GM19025 (cell line): ENCODE results near the gene S100A1.
"Not testable (repeated sequence)": the region's sequence is repeated elsewhere in the genome, so short reads cannot be mapped to it uniquely, and the experiment has no call there.

ENCODE experiments used
- ATAC-seq: cut with Tn5 transposase; IDR thresholded peaks from one replicate; pipeline ENCODE4 v1.9.1; 2021; ENCODE audit warnings: mild to moderate bottlenecking, low read depth, moderate library complexity; ENCODE audit not compliant: unreplicated experiment

Gene S100A1

DNA sequence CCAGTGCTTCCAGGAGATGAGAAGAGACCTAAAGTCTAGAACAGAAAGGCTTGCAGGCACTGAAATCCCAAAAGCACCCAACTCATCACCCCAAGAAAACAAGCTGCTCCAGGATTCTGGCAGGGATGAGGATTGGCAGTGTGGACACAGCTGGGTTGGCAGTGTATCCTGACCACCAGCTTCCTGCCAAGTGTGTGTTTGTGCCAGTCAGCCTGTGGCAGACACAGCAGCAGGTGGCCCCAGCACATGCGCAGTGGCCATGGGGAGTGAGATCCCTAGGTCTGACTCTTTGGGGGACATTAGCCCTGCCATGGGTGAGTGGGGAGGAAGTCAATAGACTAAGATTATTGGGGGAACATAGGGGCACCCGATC is 21.6 kb downstream of the S100A1 start:
- no peak for ATAC-seq

DNA sequence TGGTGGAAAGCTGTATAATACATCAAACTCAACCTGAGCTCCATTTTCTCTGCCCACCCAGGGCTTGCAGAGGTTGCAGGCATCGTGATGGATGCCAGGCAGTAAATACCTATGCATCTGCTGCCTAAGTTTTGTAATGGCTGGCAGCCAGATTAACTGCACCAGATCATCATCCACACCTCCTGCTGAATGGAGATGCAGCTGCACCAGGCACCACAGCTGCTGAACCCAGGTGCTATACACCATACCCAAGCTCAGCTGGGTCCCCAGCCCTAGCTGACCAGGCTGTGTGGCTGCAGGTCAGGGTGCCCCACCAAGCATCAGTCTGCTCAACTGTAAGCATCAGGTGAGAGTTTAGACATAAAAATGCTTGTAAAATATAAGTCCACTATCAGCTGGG is 23.5 kb downstream of the S100A1 start:
- no peak for ATAC-seq

DNA sequence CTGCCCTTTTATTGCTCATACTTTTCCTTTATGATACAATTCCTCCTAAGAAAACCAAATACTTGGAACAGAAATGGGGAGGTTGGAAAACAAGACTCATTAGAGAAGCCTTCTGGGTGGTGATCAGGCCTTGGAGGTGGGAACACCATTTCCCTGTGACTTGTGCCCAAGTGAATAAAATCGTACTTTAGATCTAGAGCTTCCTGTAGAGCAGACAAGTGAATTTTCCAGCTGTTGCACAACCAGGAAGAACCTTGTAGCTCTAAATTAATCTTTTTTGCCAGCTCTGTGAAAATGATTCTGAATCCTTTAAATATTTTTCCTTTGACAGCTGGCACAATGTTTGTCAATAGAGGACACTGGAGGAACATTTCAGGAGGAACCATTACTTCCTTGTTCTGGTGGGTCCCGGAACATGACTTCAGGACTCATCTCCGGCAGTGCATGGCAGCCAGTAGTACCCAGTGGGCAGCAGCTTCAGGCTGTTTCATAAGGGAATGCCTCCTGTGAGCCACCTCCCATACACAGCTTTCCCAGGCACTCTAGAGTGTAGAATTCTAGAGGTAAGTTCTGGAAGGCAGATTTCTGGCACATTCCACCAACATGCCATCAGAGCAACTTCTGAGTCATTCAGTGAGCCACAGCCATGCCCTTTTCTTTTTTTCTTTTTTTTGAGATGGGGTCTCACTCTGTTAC is 24.7 kb downstream of the S100A1 start:
- ATAC-seq = no peak

DNA sequence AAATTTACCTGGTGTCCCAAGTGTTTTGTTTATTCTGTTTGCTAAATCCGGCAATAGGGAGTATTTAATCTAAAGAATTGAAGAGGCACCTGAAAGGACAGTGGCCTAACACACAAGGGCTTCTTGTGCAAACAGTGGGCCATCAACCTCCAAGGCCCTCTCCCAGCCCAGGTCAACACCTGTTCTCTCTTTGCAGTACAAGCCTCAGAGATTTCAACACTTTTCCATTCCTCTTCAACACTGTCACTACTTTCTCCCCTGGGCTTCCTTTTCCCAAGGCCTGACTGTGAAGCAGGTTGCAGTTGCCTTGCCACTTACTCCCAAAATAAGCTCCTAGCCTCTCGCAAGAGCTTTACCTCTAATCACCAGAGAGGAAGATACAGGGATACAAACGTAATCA is 27.1 kb downstream of the S100A1 start:
- no peak for ATAC-seq

DNA sequence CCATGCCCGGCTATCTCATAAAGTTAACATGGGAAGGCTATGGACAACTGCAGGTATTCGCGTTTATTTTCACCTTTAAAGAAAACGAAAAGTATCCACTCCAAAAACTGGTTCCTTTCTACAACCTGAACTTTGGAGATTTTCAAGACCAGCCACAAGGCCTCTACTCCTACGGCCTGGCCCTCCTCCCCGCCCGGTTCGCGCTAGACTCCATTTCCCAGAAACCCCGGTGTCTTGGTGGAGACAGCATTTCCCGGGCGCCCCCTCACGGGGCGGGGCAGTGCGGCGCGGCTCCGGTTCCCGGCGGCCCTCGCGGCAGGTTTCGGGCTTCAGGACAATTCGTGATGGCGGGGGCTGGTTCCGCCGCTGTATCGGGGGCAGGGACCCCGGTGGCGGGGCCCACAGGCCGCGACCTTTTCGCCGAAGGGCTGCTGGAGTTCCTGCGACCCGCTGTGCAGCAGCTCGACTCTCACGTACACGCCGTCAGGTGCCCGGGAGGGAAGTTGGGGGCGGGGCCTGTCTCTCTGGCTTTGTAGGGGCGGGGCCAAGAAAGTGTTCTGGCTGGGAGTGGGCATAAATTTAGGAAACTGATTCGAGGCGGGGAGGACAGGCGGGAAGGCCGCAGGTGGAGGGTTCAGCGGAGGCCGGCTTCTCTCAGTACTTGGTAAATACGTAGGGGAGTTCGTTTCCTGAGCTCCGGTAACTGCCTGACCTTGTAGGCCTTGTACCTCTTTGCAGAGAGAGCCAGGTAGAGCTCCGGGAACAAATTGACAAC is 30.4 kb downstream of the S100A1 start, which contains the start of gene SNAPIN:
TSS of gene SNAPIN (plus strand) at position 304 of the 775 bp plus-strand sequence. CDS start at position 345, 41 bp downstream.
- ATAC-seq = peak; percentile 90

DNA sequence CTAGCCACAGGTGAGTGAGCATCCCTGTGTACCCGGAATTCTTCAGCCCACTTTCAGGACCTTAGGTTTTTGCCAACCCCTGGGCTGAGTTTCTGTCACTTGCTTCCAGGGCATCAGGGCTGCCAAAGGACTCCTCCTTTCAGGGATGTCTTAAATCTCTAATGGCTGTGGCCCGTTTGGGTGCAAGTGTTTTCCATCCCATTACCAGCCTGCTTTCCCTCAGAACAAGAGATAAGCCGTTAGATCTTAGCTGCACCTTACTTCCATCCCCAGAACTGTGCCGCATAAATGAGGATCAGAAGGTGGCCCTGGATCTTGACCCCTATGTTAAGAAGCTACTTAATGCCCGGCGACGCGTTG is 30.9 kb downstream of the S100A1 start:
- no peak for ATAC-seq

DNA sequence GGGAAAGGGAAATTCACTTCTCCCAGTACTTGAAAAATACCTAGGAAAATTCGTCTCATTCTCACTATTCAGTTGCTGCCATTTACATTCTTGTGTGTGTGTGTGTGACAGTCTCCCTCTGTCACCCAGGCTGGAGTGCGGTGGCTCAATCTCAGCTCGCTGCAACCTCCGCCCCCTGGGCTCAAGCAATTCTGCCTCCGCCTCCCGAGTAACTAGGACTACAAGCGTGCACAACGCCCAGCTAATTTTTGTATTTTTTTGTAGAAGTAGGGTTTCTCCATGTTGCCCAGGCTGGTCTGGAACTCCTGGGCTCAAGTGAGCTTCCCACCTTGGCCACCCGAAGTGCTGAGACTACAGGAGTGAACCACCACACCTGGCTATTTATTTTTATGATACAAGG is 31.4 kb downstream of the S100A1 start:
- no peak for ATAC-seq

DNA sequence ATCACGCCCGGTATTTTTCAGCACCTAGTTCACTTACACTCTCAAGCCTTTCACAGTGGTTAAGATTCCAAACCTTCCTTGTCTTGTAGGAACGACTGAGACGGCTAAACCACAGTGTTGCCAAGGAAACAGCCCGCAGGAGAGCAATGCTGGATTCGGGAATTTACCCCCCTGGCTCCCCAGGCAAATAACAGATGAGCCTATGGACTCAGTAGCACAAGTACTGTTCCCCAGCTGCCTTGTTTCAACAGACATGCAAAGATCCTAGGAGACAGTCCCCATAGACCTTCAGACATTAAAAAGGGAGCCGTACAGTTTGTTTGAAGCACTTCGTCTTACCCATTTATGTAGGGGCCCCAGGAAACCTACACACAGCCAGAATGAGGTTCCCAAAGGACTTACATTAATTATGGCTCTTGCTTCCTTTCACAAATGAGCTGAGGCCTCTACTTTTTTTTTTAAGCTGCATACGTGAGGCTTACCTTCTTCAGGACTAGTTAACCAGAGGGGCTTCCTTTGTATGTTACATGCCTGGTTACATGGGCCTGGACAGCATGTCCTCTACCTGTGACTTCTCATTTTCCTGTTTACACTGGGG is 33.0 kb downstream of the S100A1 start:
- ATAC-seq = no peak

DNA sequence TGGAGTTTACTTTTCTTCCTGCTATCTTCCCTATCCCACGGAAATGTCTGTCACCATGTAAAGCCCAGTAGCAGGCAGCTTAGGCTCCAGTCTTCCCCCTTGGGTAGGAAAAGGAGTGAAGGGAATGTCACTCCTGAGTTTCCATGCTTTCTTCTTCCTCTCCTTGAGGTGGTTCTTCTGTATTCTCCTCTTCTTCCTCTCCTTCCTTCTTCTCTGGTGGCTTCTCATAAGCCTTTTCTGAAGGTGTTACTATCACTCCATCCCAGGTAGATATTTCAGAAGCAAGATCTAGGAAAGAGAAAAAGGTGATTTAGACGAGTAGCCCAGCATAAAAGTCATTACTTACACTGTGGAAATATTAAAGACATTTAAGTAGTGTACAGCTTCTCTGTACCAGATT is 34.0 kb downstream of the S100A1 start:
- no peak for ATAC-seq

DNA sequence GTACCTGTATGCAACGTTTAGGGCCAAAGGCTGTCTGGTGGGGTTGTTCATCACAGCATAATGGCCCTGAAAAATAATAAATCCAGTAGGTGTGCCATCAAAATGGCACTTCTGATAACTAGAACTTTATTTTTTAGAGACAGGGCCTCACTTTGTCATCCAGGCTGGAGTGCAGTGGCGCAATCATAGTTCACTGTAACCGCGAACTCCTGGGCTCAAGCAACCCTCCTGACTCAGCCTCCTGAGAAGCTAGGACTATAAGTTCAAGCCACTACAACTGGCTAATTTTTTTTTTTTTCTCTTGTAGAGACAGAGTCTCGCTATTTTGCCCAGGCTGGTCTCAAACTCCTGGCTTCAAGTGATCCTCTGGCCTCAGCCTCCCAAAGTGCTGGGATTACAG is 35.0 kb downstream of the S100A1 start:
- no peak for ATAC-seq

DNA sequence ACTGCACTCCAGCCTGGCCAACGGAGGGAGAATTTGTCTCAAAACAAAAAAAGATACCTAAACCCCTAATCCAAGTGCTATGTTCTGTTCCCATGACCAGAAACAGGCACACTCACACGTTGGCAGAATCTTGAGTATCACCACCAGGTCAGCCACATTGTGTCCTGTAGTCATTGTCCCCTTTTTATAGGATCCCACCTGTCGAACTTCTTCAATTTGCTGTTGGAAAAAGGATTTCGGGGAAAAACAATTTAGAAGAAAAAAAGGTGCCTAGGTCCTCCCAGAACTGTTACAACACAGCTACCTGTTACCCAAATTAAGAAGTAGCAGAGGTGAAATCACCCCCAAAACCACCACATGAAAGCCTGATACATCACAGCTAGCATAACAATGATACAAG is 39.2 kb downstream of the S100A1 start:
- no peak for ATAC-seq

DNA sequence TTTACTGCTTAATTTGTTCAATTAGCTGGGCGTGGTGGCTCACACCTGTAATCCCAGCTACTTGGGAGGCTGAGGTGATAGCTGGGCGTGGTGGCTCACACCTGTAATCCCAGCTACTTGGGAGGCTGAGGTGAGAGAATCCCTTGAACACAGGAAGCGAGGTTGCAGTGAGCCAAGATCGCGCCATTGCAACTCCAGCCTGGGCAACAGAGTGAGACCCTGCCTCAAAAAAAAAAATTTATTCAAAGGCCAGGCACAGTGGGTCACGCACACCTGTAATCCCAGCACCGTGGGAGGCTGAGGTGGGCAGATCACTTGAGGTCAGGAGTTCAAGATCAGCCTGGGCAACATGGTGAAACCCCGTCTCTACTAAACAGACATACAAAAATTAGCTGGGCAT is 40.4 kb downstream of the S100A1 start:
- not testable (repeated sequence) for ATAC-seq

DNA sequence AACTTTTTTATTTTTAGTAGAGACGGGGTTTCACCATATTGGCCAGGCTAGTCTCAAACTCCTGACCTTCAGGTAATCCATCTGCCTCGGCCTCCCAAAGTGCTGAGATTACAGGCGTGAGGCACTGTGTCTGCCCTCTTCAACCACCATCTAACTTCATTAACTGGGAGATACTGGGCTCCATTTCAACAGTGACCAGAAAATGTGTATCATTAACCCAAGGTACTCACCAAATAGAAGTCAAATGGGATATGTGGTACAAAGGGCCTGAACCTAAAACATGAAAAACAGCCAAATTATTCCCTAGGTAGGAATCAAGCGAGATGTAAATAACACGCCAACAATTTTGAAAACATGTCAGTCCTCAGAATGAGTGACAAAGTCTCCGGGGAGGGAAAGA is 41.4 kb downstream of the S100A1 start:
- ATAC-seq = no peak

DNA sequence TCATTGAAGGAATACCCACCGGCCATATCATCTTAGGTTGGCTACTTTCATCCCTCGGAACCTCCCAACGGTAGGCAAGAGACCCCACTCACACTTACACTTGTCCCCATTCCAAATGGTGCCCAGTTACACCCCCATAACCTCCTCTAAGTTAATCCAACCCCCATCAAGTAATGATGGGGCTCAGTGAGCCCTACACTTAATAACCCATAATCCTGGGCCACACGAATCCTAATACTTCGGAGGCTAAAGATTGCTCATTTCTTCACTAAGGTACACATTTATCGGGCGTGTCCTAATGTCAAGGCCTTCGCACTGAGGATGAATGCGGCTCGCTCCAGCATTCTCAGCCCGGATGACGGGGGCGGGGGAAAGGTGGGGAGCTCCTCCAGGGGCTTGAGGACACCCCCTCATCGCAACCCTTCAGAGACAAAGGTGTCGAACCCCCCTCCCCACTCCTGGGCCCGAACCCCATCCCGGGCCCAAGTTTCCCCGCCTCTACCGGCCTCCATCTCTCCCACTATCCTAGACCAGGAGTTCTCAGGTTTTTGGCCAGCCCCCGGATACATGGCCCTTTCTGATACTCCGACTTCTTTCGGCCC is 42.1 kb downstream of the S100A1 start:
- no peak for ATAC-seq

DNA sequence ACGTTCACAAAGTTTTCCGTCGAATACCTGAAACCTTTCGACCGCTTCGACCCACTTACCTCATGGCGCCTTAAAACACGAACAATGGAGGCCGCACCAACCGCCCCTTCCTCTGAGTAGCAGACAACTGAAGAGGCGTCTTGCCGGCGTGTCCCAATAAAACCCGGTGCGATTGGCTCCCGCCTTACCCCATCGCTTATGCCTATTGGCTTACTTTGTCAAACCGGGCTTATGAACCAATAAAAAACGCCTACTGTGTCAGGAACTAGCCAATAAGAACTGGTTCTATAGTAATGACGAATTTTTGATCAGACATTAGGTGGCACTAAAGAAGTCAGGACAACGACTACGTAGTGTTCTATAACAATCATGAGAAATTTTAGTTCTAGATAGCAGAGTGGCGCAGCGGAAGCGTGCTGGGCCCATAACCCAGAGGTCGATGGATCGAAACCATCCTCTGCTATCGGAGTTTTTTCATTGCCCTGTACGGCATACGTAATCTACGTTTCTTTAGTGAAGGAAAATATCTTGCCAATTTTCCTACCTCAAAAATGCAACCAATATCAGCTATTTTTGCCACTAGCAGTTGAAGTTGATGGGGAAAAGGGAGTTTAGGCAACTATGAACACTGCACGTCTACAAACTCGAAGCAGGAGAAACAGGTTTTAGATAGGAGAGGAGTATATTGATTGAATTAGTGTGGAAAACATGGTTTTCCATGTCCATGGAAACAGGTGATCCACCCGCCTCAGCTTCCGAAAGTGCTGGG is 42.8 kb downstream of the S100A1 start, which contains the start of gene ILF2:
TSS of gene ILF2 (minus strand) at position 135 of the 769 bp plus-strand sequence. CDS start at position 64, 71 bp downstream.
- peak; percentile 90 for ATAC-seq

DNA sequence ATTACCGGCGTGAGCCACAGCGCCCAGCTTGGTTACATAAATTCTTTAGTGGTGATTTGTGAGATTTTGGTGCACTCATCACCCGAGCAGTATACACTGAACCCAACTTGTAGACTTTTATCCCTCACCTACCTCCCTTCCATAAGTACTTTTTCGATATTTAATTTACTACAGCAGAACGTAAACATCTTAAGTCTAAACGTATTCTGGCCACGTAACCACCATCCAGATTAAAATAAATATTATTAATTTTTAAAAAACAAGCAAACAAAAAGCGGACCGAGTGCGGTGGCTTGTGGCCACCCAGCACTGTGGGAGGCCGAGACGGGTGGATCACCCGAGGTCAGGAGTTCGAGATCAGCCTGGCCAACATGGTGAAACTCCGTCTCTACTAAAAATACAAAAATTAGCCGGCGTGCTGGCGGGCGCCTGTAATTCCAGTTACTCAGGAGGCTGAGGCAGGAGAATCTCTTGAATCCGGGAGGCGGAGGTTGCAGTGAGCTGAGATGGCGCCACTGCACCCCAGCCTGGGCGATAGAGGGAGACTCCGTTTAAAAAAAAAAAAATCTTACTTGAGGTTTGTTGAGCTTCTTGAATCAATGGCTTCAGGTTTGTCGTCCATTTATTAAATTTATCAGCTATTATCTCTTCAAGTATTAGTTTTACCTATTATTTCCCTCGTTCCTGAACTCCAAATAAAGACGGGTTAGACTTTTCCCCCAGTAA is 43.6 kb downstream of the S100A1 start:
- peak; percentile 16 for ATAC-seq

DNA sequence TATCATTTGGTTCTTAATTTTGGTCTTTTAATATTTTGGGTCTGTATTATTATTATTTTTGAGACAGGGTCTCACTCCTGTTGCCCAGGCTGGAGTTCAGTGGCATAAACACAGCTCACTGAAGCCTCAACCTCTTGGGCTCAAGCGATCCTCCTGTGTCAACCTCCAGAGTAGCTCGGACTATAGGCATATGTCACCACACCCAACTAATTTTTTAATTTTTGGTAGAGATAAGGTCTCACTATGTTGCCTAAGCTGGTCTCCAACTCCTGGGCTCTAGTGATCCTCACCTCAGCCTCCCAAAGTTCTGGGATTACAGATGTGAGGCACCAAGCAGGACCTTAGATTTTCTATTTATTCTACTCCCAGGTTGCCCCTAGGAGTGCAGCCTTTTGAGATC is 45.3 kb downstream of the S100A1 start:
- no peak for ATAC-seq

DNA sequence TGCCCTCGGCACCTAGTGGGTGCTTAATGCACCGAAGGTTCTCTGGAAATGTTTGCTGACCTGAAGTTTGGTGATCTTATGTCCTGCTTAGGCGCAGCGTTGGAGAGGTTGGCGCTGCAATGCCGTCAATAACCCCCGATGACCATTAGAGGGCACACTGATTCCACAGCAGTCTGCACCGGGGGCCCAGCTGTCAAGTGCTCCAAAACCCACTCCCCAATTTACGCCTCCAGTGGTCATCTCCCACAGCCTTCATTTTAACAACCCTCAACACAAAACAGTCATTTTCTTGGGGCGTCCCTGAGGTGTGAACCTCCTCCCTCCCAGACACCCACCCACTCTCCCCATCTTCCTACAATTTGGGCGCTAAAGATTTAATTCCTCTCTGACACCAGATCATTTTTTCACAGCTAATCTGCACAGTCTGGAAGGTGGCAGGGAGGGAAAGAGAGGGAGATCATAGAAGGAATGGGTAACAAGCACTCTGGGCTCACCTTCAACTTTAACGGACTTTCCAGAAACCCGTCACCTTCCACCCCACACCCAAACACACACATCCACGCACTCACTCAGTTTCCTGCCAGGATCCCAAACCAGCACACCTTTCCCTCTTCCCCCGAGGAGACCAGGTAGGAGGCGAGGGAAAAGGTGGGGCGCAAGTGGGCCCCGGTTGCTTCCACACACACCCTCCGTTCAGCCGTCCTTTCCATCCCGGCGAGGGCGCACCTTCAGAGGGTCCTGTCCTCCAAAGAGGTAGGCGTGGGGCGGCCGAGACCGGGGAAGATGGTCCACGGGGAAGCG is 49.7 kb downstream of the S100A1 start:
- ATAC-seq = no peak
